DMS114 treated with DMSO at 0.1 percent for 48 hours (cell line): ENCODE data around the gene WBP11.
A peak's percentile ranks its signal among the peaks of the same experiment; 100 is the strongest.
"Not testable (repeated sequence)": the region's sequence is repeated elsewhere in the genome, so short reads cannot be mapped to it uniquely, and the experiment has no call there.

ENCODE experiments used
- DNase-seq: peaks from one replicate; lab custom pipeline; 2025; ENCODE audit not compliant: unreplicated experiment; lab: John Stamatoyannopoulos, UW

The WBP11 gene

DNA sequence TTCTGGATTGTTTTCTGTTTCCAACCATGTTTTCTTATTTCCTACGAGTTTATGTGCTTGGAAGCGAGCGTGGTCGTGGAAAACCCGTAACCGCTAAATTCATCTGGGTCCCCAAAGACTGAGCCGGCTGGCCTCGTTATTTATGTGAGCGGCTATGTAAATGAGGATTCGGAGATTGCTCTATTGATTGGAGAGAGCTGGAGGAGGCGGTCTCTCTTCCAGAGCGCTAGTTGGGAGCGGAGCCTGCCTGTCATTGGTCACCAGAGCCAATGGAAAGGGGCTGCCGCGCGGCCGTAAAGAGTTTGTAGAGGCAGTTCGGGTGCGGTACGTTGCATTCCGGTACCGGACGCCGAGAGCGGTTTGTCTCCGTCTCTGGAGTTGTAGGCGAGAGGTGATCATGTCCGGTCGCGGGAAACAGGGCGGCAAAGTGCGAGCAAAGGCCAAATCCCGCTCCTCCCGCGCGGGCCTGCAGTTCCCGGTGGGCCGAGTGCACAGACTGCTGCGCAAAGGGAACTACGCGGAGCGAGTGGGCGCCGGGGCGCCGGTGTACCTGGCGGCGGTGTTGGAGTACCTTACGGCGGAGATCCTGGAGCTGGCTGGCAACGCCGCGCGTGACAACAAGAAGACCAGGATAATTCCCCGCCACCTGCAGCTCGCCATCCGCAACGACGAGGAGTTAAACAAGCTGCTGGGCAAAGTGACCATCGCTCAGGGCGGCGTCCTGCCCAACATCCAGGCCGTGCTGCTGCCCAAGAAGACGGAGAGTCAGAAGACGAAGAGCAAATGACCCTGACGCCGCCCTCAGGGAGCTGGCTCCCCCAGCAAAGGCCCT is 29.0 kb downstream of the WBP11 start:
- DNase-seq: peak; percentile 96

GRCh38 chr12:14773685-14774073 is 29.6 kb downstream of the WBP11 start:
- no peak for DNase-seq

DNA sequence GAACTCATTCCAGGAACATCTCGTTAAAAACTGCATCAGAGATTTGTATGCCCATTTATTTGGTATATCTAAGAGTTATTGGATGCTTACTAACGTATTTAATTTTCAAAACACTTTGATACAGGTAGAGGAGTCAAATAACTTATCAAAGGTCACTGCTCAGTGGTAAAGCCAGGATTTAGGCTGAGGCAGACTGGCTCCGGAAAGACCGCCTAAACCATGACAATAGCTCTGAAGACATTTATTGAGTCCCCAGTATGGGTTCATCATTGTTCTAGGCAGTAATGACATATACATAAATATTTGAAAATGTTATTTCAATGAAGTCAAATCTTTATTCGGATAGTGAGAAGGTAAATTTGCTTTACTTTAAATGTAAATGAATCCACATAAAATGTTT is 30.3 kb downstream of the WBP11 start:
- DNase-seq: no peak

- no peak for DNase-seq
Observed at GRCh38 chr12:14771651-14772137, 31.6 kb downstream of the WBP11 start.

DNA sequence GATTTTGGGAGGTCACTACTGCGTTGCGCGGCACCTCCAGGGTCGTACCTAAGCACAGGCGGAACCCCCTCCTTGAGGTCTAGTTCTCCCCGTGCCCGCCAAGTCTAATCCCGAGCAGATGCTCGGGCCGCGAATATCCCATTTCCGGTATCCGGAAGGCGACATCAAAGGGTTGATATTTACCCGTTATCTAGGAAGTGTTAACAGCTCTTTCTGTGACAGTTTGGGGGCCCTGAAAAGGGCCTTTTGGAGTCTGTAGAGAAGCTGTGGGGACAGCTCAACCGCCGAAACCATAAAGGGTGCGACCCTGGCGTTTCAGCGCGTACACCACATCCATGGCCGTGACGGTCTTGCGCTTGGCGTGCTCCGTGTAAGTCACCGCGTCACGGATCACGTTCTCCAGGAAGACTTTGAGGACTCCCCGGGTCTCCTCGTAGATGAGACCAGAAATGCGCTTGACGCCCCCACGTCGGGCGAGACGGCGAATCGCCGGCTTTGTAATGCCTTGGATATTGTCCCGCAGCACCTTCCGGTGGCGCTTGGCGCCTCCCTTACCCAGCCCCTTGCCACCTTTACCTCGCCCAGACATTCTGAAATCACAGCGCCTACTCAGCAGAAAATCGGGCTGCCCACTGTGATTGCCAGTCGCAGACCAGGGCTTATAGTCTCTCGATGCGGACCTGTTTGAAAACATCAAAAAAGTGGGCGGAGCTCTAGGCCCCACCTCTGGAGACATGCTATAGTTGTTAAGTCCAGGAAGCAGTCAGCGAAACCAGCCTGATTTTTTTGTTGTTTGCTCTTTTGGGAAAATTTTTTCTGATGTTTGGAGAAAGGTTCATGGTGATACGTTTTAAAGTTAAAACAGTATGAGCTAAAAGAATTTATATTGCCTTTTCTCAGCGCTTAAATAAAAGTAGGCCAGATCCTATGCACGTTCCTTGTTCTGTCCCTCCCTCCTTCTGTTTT is 32.5 kb downstream of the WBP11 start:
- peak; percentile 87 for DNase-seq

DNA sequence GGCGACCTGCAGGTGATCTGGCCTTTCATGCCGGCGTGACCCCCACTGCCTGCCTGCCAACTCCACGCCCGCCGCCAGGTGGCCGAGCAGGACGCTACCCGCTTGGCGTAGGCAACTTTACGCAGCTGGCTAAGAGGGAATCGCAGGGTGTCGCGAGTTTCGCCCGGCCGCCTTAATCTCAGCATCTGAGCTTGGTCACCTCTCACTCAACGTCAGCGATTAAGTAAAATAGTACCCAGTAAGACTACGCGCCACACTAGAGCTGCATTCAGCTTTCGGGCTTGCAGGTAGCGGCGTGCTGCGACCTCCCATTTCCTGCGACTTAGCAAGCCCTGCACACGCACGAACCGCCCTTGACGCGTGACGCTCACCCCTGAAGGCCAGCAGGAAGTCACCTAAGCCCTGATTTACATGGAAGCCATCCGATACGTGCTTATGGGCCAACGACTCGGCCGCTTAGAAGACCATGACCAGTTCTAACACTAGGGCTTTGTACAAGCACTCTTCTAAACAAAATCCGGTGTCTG is 33.2 kb downstream of the WBP11 start:
- DNase-seq: peak; percentile 77

- peak; percentile 53 for DNase-seq
Observed at GRCh38 chr12:14769466-14769968, 33.8 kb downstream of the WBP11 start.

DNA sequence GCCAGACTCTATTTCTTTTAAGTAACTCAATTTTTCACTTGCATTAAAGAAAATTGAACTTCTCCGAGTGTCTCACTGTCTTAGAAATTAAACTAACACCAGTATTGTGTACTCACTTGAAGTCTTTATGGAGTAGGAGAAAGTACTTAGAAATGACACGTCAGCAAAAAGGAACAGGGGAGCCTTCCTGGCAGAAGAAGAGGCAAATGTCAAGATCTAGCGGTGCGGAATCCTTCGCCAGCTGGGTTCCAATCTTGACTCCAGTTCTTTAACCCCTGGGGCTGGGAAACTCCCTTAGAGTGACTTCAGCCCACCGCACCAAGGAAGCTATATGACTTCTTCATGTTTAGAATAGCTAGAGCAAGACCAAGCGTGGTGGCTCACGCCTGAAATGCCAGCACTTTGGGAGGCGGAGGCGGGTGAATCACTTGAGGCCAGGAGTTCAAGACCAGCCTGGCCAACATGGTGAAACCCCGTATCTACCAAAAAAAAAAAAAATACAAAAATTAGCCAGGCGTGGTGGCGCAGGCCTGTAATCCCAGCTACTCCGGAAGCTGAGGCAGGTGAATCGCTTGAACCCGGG is 34.4 kb downstream of the WBP11 start:
- no peak for DNase-seq

DNA sequence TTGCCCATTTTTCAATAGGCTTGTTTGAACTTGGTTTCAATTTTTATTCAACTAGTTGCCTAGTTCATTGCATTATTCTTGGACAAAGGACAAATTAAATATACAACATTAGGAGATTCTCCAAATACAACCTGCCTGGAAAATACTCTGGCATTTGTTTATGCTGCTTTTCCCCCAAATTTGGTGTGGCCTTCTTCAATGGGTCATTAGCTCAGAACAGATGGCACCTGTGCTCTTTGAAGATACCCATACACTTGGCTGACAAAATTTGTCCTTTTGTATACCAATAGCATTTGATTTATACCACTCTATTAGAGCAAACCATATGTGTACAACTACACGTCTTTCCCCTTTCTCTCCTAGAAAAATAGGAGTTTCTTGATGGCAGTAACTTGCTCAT is 35.7 kb downstream of the WBP11 start:
- DNase-seq: no peak

DNA sequence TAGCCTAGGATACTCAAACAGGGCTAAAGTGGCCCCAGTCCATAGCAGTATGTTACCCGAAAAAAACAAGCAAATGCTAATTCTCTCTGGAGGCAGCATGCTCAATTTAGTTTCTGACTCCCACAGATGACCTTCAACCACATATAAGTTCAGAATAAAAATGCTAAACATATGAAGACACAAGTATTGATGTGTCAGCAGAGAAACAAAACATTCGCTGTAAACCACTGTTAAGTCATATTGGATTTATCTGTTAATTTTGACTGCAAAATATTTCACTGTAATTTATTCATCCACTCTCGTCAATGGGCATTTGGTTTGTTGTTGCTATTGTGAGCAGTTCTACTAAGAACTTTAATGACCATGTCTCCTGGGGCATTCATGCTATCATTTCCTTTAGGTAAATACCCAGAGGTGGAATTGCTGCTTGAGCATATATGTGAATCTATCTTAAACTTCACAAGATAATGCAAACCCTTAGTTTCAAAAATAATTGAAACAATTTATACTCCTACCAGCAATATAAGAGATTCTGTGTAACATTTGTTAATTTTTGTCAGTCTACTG is 36.5 kb downstream of the WBP11 start:
- DNase-seq: no peak

DNA sequence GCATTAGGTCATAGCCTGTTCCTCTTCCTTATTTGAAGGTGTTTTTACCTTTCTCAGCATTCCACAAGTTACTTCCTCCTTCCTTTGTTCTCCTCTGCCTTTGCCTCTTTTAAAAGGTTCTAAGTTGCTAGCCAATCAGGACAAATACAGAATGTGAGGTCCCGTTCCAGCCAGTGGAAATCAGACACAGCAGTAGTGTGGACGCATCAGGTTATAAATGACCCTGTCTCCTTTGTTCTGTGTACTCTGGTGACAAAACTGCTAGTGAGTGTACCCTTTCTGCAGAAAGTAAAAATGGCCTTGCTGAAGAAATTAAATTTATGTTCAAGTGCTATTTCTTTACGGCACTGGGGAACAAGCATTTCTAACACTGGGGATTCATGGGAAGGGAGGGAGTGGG is 37.3 kb downstream of the WBP11 start:
- DNase-seq: not testable (repeated sequence)

DNA sequence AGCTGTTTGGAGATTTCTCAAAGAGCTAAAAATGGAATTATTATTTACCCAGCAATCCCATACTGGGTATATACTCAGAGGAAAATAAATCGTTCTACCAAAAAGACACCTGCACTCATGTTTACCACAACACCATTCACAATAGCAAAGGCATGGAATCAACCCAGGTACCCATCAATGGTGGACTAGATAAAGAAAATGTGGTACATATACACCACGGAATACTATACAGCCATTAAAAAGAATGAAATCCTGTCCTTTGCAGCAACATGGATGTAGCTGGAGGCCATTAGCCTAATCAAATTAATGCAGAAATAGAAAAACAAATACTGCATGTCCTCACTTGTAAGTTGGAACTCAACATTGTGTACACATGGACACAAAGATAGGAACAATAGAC is 37.9 kb downstream of the WBP11 start:
- DNase-seq: no peak

DNA sequence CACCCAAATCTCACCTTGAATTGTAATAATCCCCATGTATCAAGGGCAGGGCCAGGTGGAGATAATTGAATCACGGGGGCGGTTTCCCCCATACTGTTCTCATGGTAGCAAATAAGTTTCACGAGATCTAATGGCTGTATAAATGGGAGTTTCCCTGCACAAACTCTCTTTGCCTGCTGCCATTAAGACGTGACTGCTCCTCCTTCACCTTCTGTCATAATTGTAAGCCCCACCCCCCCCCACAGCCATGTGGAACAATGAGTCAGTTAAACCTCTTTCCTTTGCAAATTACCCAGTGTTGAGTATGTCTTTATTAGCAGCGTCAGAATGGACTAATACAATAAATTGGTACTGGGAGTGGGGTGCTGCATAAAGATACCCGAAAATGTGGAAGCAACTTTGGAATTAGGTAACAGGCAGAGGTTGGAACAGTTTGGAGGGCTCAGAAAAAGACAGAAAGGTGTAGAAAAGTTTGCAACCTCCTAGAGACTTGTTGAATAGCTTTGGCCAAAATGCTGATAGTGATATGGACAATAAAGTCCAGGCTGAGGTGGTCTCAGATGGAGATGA is 43.5 kb downstream of the WBP11 start:
- not testable (repeated sequence) for DNase-seq

- no peak for DNase-seq
Observed at GRCh38 chr12:14756334-14757143, 46.7 kb downstream of the WBP11 start.

DNA sequence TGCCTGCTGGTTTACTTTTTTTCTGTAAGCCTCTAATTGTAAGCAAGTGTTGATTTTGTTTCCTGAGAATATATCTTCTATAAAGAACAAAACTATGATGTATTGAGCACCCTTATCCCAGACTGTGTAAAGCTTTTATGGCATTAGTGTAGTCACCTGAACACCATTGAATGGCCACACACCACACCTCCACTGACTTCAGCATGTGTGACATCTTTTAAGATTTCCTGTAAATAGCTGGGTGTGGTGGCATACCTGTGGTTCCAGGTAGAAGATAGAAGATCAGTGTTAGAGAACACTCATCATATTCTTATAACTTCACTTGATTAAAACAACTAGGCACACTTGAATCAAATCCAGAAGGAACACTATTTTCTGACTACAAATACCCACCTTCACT is 51.3 kb downstream of the WBP11 start:
- no peak for DNase-seq

GRCh38 chr12:14743061-14743460 is 60.2 kb downstream of the WBP11 start:
- DNase-seq: no peak

GRCh38 chr12:14741942-14742341 is 61.3 kb downstream of the WBP11 start:
- no peak for DNase-seq

- no peak for DNase-seq
Observed at GRCh38 chr12:14741153-14741552, 62.1 kb downstream of the WBP11 start.

DNA sequence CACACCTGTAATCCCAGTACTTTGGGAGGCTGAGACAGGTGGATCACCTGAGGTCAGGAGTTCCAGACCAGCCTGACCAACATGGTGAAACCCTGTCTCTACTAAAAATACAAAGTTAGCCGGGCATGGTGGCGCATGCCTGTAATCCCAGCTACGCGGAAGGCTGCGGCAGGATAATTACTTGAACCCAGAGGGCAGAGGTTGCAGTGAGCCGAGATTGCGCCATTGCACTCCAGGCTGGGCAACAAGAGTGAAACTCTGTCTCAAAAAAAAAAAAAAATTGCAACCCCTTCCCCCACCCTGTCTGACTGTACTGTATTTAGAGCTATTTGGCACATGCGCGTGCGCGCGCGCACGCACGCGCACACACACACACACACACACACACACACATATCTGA is 66.8 kb downstream of the WBP11 start:
- not testable (repeated sequence) for DNase-seq
